GM12878 (cell line): ENCODE results near the gene GINS2. TPM values are rescaled to one million over a fixed set of nuclear protein-coding genes. Genes with fewer than 3 reads are reported as not detected.

Source experiments
- ATAC-seq: fragments of 200-7000 bp; cut with Tn5 transposase; 3 replicates; pipeline ENCODE4 v1.9.1; 2020; ENCODE audit warnings: mild to moderate bottlenecking, moderate library complexity
- BruUV-seq: library from RNA; stranded (reverse); fragments of 400-500 nt; replicated peaks from 2 replicates; lab custom pipeline; 2021; lab: Mats Ljungman, UMichigan
- CTCF ChIA-PET: fragments of 300-600 bp; sonication (Branson Sonifier 250); formaldehyde crosslinking; extraction: SDS; loops from one replicate; lab custom pipeline; 2021; ENCODE audit warnings: inconsistent platforms; lab: Yijun Ruan, JAX
- POLR2A ChIA-PET: fragments of 350-600 bp; formaldehyde crosslinking; extraction: SDS; loops from one replicate; lab custom pipeline; 2021; ENCODE audit warnings: inconsistent platforms; lab: Charles Lee
- RAD21 ChIA-PET: fragments of 300-600 bp; sonication (Branson Sonifier 250); formaldehyde crosslinking; loops from one replicate; lab custom pipeline; 2023; ENCODE audit warnings: antibody characterized with exemption; ENCODE audit not compliant: unreplicated experiment; lab: Charles Lee
- SMC1A ChIA-PET: fragments of 300-600 bp; sonication (Branson Sonifier 250); formaldehyde crosslinking; loops from one replicate; lab custom pipeline; 2023; ENCODE audit not compliant: unreplicated experiment, uncharacterized antibody; lab: Charles Lee
- DNase-seq: peaks from one replicate; pipeline ENCODE4 v3.0.0-alpha.2; 2011; ENCODE audit warnings: low read depth, low spot score
- FAIRE-seq: peaks from 3 replicates; lab custom pipeline; 2011; peaks lifted over from hg19 to GRCh38; lab: Jason Lieb, UNC
- H2AFZ ChIP-seq: 2 replicates; pipeline ENCODE4 v1.6.0; 2011; ENCODE audit warnings: low read depth, low read length, control low read depth; ENCODE audit not compliant: control insufficient read depth
- H3K27ac ChIP-seq: 2 replicates; pipeline ENCODE4 v1.5.1; 2011; ENCODE audit warnings: control low read depth; ENCODE audit not compliant: control insufficient read depth, insufficient read depth
- H3K27me3 ChIP-seq, 2 experiments: replicated peaks in 1 of 2; 2 replicates each; pipeline versions ENCODE4 v1.6.0 to v1.6.1; 2011; ENCODE audit warnings: low read length in 1 of 2; ENCODE audit not compliant: control insufficient read depth in 2 of 2, insufficient read depth in 2 of 2
- H3K36me3 ChIP-seq, 2 experiments: 2 replicates each; pipeline ENCODE4 v1.5.1; 2011; ENCODE audit warnings: low read length in 1 of 2; ENCODE audit not compliant: control insufficient read depth in 2 of 2, insufficient read depth in 2 of 2
- H3K4me1 ChIP-seq: 2 replicates; pipeline ENCODE4 v1.6.1; 2011; ENCODE audit warnings: mild to moderate bottlenecking, low read length, moderate library complexity, mixed read lengths; ENCODE audit not compliant: control insufficient read depth, insufficient read depth
- H3K4me2 ChIP-seq: 2 replicates; pipeline ENCODE4 v1.6.0; 2011; ENCODE audit warnings: control low read depth; ENCODE audit not compliant: control insufficient read depth, insufficient read depth
- H3K4me3 ChIP-seq: fragments of 200-600 bp; sonication (generic); 2 replicates; pipeline ENCODE4 v1.5.1; 2016
- H3K79me2 ChIP-seq: 2 replicates; pipeline ENCODE4 v1.6.0; 2011; ENCODE audit warnings: low read length; ENCODE audit not compliant: control insufficient read depth, insufficient read depth
- H3K9ac ChIP-seq: 2 replicates; pipeline ENCODE4 v1.8.0; 2011; ENCODE audit warnings: low read length, control low read depth, mixed read lengths; ENCODE audit not compliant: control insufficient read depth, insufficient read depth
- H3K9me3 ChIP-seq: replicated peaks from 3 replicates; pipeline ENCODE4 v1.5.1; 2011; ENCODE audit warnings: mild to moderate bottlenecking, low read length; ENCODE audit not compliant: control insufficient read depth, insufficient read depth
- H4K20me1 ChIP-seq: 2 replicates; pipeline ENCODE4 v1.6.0; 2011; ENCODE audit not compliant: control insufficient read depth, insufficient read depth
- CBFB ChIP-seq: IDR thresholded peaks from 2 replicates; pipeline ENCODE4 v1.6.1; 2016; ENCODE audit warnings: antibody characterized with exemption, low read depth
- DPF2 ChIP-seq: fragments of 450-650 bp; IDR thresholded peaks from 2 replicates; pipeline ENCODE4 v1.6.1; 2017; ENCODE audit warnings: mild to moderate bottlenecking
- EED ChIP-seq: sonication (generic); IDR thresholded peaks from 2 replicates; pipeline ENCODE4 v1.6.1; 2016; ENCODE audit warnings: antibody characterized with exemption, low read depth
- EP300 ChIP-seq, 2 experiments: fragments of 150-350 bp in 1 of 2; IDR thresholded peaks; 2 replicates each; pipeline ENCODE4 v1.6.1; 2011 to 2012; ENCODE audit warnings: low read depth in 2 of 2, low read length in 2 of 2, borderline replicate concordance in 1 of 2, improper control_type of control experiment in 1 of 2, inconsistent platforms in 1 of 2; ENCODE audit not compliant: control insufficient read depth in 1 of 2
- FOXM1 ChIP-seq: IDR thresholded peaks from 2 replicates; pipeline ENCODE4 v1.6.1; 2012; ENCODE audit warnings: low read depth, mild to moderate bottlenecking, inconsistent platforms, low read length, moderate library complexity
- IRF4 ChIP-seq: IDR thresholded peaks from 2 replicates; pipeline ENCODE4 v1.6.1; 2011; ENCODE audit warnings: low read depth, low read length
- KDM1A ChIP-seq: fragments of 200-600 bp; sonication (generic); IDR thresholded peaks from 2 replicates; pipeline ENCODE4 v1.6.1; 2016; ENCODE audit warnings: borderline replicate concordance
- MEF2B ChIP-seq: fragments of 450-650 bp; IDR thresholded peaks from 2 replicates; pipeline ENCODE4 v1.6.1; 2018; ENCODE audit warnings: mild to moderate bottlenecking, moderate library complexity; ENCODE audit not compliant: partially characterized antibody, poor library complexity, severe bottlenecking
- NR2C2 ChIP-seq: IDR thresholded peaks from 2 replicates; pipeline ENCODE4 v1.6.1; 2011; ENCODE audit warnings: borderline replicate concordance, low read depth; ENCODE audit not compliant: control insufficient read depth, insufficient read length
- NR2F1 ChIP-seq: fragments of 450-650 bp; conservative IDR thresholded peaks from 2 replicates; pipeline ENCODE4 v1.6.1; 2017; ENCODE audit warnings: mild to moderate bottlenecking
- SREBF2 ChIP-seq: IDR thresholded peaks from 2 replicates; pipeline ENCODE4 v1.6.1; 2012; ENCODE audit warnings: mild to moderate bottlenecking, low read length
- ZNF274 ChIP-seq: IDR thresholded peaks from one replicate; pipeline ENCODE4 v1.8.0; 2011; ENCODE audit not compliant: insufficient read length, insufficient read depth
- ZNF384 ChIP-seq: IDR thresholded peaks from 2 replicates; pipeline ENCODE4 v1.6.1; 2012; ENCODE audit warnings: low read depth, mild to moderate bottlenecking, low read length, improper control_type of control experiment, borderline replicate concordance
- ZNF622 ChIP-seq: fragments of 450-650 bp; IDR thresholded peaks from 2 replicates; pipeline ENCODE4 v1.6.1; 2017; ENCODE audit warnings: mild to moderate bottlenecking, inconsistent platforms
- WGBS: methylation state at CpG from one replicate; pipeline ENCODE4 v1.1.6; 2016; ENCODE audit warnings: low lambda C conversion rate; ENCODE audit not compliant: insufficient replicate concordance, insufficient coverage; ENCODE audit errors: missing lambda C conversion rate; 5-methylcytosine and 5-hydroxymethylcytosine counted together
- in situ Hi-C: fragments of 300-500 bp; cut with MboI; formaldehyde crosslinking; loops from 9 replicates; pipeline ENCODE4 v1.14.3; 2018; ENCODE audit warnings: mixed read lengths
- intact Hi-C: fragments of 100-400 bp; cut with micrococcal nuclease; formaldehyde crosslinking; loops from one replicate; pipeline ENCODE4 v1.14.2; 2022; ENCODE audit not compliant: unreplicated experiment
- polyA plus RNA-seq, 11 experiments: library from polyadenylated mRNA; depleted of rRNA in 4 of 11; unstranded in 6 of 11; stranded (reverse) in 5 of 11; fragments of >200 nt; fragmentation: Nextera tagmentation in 4 of 11; fragmentation: Illumina TruSeq in 1 of 11; extraction: Ambion mirVana in 4 of 11; extraction: Trizol in 1 of 11; gene quantifications; 1 replicate in 1 of 11; 2 replicates in 10 of 11; pipeline versions ENCODE4 v1.2.1 to v1.2.3, GENCODE V29; 2011 to 2016; ENCODE audit warnings: inconsistent platforms in 2 of 11, missing spikeins in 2 of 11, low read depth in 1 of 11
- total RNA-seq, 4 experiments: library from RNA; depleted of rRNA in 3 of 4; stranded (reverse); fragments of >200 nt in 3 of 4; fragmentation: Illumina TruSeq in 1 of 4; extraction: Trizol in 1 of 4; gene quantifications; 2 replicates each; pipeline versions ENCODE4 v1.2.1 to v1.2.3, GENCODE V29; 2013 to 2021
- TF ChIP-seq, protein P1 (sequence below): IDR thresholded peaks from 2 replicates; pipeline ENCODE4 v1.6.1; 2011; ENCODE audit warnings: borderline replicate concordance, low read depth, mild to moderate bottlenecking, moderate library complexity, mixed read lengths, low read length; ENCODE audit not compliant: insufficient read depth; ENCODE audit errors: extremely low read length
- TF ChIP-seq, protein P2 (sequence below): fragments of 450-650 bp; IDR thresholded peaks from 2 replicates; pipeline ENCODE4 v1.6.1; 2017; ENCODE audit warnings: mild to moderate bottlenecking, moderate library complexity
- TF ChIP-seq, protein P3 (sequence below): fragments of 450-650 bp; conservative IDR thresholded peaks from 2 replicates; pipeline ENCODE4 v1.6.1; 2017; ENCODE audit warnings: mild to moderate bottlenecking, moderate library complexity

GINS2 gene
- total and polyA plus RNA-seq, 10 of the 15 experiments (the other 5 are each of a cell fraction or from before 2014, with no cell fraction given) = 42.7 to 90.8 (median 57.0) TPM

DNA sequence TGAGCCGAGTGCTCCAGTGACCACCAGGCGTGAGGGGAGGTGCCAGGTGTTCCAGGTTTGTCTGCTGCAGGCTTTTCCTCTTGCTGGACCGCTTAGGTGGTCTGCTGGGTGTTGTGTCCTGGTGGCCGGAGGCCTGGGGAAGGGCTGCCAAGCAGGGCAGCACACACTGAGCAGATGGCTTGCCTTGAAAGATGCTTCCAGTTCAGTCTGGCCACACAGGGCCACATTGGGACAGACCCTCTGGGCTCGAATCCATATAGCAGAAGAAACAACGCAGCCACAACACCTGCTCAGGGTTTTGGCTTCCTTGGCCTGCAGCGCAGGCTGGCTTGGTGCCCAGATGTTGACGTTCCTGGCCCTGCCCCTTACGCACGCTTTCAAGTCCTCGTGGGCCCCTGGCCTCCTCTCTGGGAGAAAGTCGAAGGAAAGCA, 24.8 kb downstream of the GINS2 start:
- Histone ChIP-seq H3K27me3 (no peaks in the 10 kb centered on the region), H3K79me2 (no peaks in the 10 kb centered on the region), H3K9ac (no peak overlapping the region), H3K4me3 (no peak overlapping the region), H3K9me3 (no peaks in the 10 kb centered on the region), H3K27ac (no peak overlapping the region), H3K4me2 (no peak overlapping the region), H3K36me3 (peaks cover 45 to 60% of the 10 kb centered on the region in 2 experiments), H3K4me1 (no peaks in the 10 kb centered on the region), H2AFZ (no peak overlapping the region), H4K20me1 (no peaks in the 10 kb centered on the region)
- intact Hi-C loops = no loop called here
- WGBS = 88% methylated on average over 12 of the region's 12 CpGs
- POLR2A ChIA-PET = no interaction called here
- no TSS peak for BruUV-seq
- FAIRE-seq = no peak
- no peak for ATAC-seq
- RAD21 ChIA-PET = no interaction called here
- in situ Hi-C loops = no loop called here
- CTCF ChIA-PET = no interaction called here
- SMC1A ChIA-PET = no interaction called here
- no peak for DNase-seq
- no peak for TF ChIP-seq EP300 (IDR thresholded peaks at IDR 0.05; ENCODE audit: borderline replicate concordance in 1 of 2, control insufficient read depth in 1 of 2, low read depth in 2 of 2, low read length in 2 of 2)
- TF ChIP-seq KDM1A = no peak
- TF ChIP-seq IRF4 = no peak
- no peak for TF ChIP-seq NR2F1
- TF ChIP-seq DPF2 = no peak
- TF ChIP-seq, protein P1, sequence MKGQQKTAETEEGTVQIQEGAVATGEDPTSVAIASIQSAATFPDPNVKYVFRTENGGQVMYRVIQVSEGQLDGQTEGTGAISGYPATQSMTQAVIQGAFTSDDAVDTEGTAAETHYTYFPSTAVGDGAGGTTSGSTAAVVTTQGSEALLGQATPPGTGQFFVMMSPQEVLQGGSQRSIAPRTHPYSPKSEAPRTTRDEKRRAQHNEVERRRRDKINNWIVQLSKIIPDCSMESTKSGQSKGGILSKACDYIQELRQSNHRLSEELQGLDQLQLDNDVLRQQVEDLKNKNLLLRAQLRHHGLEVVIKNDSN = no peak
- no peak for TF ChIP-seq ZNF274
- no peak for TF ChIP-seq ZNF384
- no peak for TF ChIP-seq FOXM1
- no peak for TF ChIP-seq ZNF622
- TF ChIP-seq CBFB = no peak
- no peak for TF ChIP-seq MEF2B
- TF ChIP-seq NR2C2 = no peak
- TF ChIP-seq SREBF2 = no peak
- TF ChIP-seq, protein P2, sequence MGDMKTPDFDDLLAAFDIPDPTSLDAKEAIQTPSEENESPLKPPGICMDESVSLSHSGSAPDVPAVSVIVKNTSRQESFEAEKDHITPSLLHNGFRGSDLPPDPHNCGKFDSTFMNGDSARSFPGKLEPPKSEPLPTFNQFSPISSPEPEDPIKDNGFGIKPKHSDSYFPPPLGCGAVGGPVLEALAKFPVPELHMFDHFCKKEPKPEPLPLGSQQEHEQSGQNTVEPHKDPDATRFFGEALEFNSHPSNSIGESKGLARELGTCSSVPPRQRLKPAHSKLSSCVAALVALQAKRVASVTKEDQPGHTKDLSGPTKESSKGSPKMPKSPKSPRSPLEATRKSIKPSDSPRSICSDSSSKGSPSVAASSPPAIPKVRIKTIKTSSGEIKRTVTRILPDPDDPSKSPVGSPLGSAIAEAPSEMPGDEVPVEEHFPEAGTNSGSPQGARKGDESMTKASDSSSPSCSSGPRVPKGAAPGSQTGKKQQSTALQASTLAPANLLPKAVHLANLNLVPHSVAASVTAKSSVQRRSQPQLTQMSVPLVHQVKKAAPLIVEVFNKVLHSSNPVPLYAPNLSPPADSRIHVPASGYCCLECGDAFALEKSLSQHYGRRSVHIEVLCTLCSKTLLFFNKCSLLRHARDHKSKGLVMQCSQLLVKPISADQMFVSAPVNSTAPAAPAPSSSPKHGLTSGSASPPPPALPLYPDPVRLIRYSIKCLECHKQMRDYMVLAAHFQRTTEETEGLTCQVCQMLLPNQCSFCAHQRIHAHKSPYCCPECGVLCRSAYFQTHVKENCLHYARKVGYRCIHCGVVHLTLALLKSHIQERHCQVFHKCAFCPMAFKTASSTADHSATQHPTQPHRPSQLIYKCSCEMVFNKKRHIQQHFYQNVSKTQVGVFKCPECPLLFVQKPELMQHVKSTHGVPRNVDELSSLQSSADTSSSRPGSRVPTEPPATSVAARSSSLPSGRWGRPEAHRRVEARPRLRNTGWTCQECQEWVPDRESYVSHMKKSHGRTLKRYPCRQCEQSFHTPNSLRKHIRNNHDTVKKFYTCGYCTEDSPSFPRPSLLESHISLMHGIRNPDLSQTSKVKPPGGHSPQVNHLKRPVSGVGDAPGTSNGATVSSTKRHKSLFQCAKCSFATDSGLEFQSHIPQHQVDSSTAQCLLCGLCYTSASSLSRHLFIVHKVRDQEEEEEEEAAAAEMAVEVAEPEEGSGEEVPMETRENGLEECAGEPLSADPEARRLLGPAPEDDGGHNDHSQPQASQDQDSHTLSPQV = no peak
- TF ChIP-seq, protein P3, sequence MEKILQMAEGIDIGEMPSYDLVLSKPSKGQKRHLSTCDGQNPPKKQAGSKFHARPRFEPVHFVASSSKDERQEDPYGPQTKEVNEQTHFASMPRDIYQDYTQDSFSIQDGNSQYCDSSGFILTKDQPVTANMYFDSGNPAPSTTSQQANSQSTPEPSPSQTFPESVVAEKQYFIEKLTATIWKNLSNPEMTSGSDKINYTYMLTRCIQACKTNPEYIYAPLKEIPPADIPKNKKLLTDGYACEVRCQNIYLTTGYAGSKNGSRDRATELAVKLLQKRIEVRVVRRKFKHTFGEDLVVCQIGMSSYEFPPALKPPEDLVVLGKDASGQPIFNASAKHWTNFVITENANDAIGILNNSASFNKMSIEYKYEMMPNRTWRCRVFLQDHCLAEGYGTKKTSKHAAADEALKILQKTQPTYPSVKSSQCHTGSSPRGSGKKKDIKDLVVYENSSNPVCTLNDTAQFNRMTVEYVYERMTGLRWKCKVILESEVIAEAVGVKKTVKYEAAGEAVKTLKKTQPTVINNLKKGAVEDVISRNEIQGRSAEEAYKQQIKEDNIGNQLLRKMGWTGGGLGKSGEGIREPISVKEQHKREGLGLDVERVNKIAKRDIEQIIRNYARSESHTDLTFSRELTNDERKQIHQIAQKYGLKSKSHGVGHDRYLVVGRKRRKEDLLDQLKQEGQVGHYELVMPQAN = no peak
- TF ChIP-seq EED = no peak
